ENCODE results near the gene IL18RAP.

Gene IL18RAP, protein sequence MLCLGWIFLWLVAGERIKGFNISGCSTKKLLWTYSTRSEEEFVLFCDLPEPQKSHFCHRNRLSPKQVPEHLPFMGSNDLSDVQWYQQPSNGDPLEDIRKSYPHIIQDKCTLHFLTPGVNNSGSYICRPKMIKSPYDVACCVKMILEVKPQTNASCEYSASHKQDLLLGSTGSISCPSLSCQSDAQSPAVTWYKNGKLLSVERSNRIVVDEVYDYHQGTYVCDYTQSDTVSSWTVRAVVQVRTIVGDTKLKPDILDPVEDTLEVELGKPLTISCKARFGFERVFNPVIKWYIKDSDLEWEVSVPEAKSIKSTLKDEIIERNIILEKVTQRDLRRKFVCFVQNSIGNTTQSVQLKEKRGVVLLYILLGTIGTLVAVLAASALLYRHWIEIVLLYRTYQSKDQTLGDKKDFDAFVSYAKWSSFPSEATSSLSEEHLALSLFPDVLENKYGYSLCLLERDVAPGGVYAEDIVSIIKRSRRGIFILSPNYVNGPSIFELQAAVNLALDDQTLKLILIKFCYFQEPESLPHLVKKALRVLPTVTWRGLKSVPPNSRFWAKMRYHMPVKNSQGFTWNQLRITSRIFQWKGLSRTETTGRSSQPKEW

GRCh38 chr2:102422910-102423309, at the start of gene IL18RAP:
Gene IL18RAP, plus strand, starts transcription at chr2:102423160. Its CDS starts 118 bp downstream, at chr2:102423278.
- no peak for DNase-seq (ENCODE audit: low read depth)

GRCh38 chr2:102376052-102376591, 46.8 kb upstream of the IL18RAP start:
- DNase-seq (ENCODE audit: low read depth): no peak

GRCh38 chr2:102383722-102384121, 39.2 kb upstream of the IL18RAP start:
- DNase-seq (ENCODE audit: low read depth): no peak

GRCh38 chr2:102385522-102385921, 37.4 kb upstream of the IL18RAP start:
- no peak for DNase-seq (ENCODE audit: low read depth)

DNA sequence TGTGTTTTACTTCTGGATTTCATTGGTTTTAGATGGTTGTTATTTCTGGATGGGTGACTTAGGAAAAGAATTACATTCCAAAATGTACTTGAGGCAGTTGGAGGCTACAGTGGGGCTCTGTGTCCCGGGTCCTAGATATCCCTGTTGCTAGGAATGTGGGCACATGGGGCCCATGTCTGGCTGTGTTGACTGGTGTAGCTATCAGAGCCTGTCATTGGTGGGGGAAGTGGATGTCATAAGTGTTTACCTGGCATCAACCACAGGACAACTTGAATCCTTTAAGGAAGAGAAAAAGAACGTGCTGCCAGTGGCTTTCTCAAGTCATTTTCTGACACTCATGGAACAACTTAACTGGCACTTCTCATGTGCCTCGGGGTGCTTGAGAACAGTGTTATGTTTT, 37.0 kb upstream of the IL18RAP start:
- no peak for DNase-seq (ENCODE audit: low read depth)

DNA sequence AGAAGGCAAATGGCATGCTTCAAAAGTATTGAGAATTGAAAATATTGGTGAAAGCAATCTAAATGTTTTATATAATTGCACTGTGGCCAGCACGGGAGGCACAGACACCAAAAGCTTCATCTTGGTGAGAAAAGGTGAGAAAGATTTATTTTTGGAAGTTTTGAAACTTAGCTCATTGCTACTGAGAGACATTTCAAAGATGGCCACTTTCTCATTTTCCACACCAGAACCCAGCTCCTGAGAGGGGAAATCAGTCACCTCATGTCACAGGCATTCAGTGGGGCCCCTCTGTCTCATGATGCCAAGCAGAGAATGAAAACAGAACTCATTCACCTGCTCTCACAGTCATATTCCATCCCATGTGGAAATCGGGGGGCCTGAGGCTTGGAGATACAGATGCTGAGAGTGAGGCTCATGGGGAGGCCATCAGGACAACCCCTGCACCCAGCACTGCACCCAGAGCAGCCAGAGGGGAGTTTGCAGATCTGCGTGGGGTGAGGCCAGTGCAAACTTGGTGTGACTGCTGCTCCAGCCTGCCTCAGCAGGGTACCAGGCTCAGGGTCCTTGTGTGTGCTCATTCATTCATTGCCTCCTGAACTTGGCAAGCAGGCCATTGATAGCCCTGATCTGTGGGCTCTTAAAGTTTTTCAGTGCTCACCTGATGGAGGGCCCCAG, 36.0 kb upstream of the IL18RAP start:
- DNase-seq (ENCODE audit: low read depth): no peak

- no peak for DNase-seq (ENCODE audit: low read depth)
Observed at GRCh38 chr2:102387763-102388546, 35.0 kb upstream of the IL18RAP start.

GRCh38 chr2:102391565-102391964, 31.4 kb upstream of the IL18RAP start:
- DNase-seq (ENCODE audit: low read depth): no peak

- no peak for DNase-seq (ENCODE audit: low read depth)
Observed at GRCh38 chr2:102392096-102392495, 30.9 kb upstream of the IL18RAP start.

DNA sequence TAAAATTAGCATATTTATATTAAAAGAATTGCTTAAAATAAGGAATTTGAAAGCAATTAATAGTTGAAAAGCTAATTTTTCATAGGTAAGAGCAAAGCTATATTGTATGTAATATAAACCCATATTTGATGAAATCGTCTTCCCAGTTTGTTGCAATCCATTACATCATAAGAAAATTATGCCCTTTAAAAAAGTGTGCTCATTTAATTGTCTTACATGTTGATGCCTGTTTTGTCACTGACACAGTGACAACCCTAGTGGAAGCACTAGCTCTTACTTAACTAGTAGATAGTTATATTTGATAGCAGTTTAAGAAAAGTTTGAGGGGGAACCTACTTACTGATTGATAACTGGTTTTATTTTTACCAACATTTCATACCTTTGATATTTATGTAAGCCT, 30.0 kb upstream of the IL18RAP start:
- DNase-seq (ENCODE audit: low read depth): no peak

DNA sequence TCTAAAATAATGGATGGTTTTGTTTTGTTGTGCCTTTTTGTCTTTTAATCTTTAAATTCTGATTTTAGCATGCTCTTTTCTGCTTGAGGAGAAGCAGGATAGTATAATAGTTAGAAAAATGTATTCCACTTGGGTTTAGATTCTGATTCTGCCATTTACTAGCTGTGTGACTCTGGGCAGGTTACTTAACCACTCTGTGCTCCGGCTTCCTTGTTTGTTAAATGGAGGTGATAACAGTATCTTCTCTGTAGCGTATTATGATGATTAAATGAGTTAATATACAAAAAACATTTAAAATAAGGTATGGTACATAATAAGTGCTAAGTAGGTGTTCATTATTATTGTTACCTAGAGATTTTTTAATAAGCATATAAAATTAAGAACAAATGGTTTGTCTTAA, 26.9 kb upstream of the IL18RAP start:
- DNase-seq (ENCODE audit: low read depth): no peak

GRCh38 chr2:102397209-102397608, 25.8 kb upstream of the IL18RAP start:
- no peak for DNase-seq (ENCODE audit: low read depth)

DNA sequence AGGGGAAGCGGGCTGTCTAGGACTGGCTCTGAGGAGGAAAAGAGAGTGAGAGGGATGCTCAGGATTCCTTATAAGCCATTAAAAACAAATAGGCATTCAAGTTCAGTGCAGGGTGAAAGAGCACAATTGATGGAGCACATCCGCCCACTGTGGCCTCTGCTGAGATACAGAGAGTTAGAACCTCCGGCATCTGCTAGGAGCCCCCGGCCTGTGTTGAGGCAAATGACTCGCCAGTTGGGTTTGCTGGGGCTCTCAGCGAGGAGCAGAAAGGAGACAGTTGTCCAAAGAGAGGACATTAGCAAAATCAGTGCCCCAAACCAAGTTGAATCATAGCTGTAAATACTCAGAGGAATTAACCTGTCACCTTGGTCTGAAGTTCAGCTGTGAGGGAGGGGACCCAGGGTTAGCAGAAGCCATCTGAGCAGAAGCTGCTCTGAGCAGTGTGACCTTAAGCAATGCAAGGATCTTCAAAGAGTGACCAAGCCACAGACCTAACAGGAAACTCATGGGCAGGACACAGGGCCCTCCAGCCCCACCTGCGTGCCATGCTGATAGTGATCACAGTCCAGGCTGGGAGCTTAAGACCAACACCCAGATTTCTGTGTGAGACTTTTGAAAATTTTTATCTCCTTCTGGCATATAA, 23.3 kb upstream of the IL18RAP start:
- DNase-seq (ENCODE audit: low read depth): no peak

GRCh38 chr2:102401456-102401855, 21.5 kb upstream of the IL18RAP start:
- DNase-seq (ENCODE audit: low read depth): no peak

DNA sequence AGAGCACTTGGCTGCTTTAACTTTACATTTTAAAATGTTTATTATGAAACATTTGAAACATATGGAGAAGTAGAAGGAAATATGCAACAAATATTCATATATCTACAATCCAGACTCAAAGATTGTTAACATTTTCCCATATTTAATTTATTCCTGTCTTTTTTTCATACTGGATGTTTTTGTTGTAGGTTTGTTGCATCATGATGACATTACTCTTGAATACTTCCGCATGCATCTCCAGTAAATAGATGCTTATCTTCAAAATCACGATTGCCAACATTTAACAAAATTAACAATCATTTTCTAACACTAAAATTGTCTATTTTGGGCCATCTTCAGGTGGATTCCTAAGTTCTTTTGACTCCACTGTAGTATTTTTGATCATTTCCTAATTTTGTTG, 21.1 kb upstream of the IL18RAP start:
- DNase-seq (ENCODE audit: low read depth): no peak

- no peak for DNase-seq (ENCODE audit: low read depth)
Observed at GRCh38 chr2:102410952-102411351, 12.0 kb upstream of the IL18RAP start.

GRCh38 chr2:102412199-102412598, 10.8 kb upstream of the IL18RAP start:
- no peak for DNase-seq (ENCODE audit: low read depth)

- no peak for DNase-seq (ENCODE audit: low read depth)
Observed at GRCh38 chr2:102417946-102418345, 5.0 kb upstream of the IL18RAP start.

GRCh38 chr2:102418421-102418961, 4.5 kb upstream of the IL18RAP start:
- DNase-seq (ENCODE audit: low read depth): no peak

DNA sequence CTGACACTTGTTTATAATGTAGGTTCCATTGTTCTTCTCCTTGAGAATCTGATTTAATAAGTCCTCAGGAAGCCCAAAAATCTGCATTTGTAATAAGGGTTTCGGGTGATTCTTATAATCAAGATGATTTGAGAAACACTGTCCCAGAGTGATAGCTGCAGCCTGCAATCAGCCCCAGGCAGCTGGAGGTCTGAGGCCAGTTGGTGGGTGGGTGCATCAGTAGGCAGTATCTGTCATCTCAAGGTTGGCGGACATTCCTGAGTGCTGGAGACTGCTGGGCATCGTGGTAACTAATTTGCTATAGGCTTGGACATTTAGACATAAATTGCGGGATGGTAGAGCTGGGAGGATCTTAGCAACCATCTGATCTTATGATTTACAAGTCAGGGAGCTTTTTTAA, 2.7 kb upstream of the IL18RAP start:
- no peak for DNase-seq (ENCODE audit: low read depth)

Data from activated T-cell treated with anti-CD3 and anti-CD28 coated beads for 1 hour (primary cell).